Upper lobe of right lung (tissue), 1 donor: Measurements from ENCODE around the gene RPL22. TPM values are rescaled to one million over a fixed set of nuclear protein-coding genes. Genes with fewer than 3 reads are reported as not detected.
A peak's percentile ranks its signal among the peaks of the same experiment; 100 is the strongest.

Experiments
- ATAC-seq: fragments of 200-7000 bp; cut with Tn5 transposase; one replicate; pipeline ENCODE4 v1.9.1; 2020; ENCODE audit warnings: mild to moderate bottlenecking, moderate library complexity
- DNase-seq: peaks from one replicate; pipeline ENCODE4 v3.0.0-alpha.2; 2020
- H3K27ac ChIP-seq: fragments of 200-600 bp; one replicate; pipeline ENCODE4 v1.8.0; 2022
- H3K27me3 ChIP-seq: fragments of 200-600 bp; one replicate; pipeline ENCODE4 v1.8.0; 2022; ENCODE audit warnings: mild to moderate bottlenecking
- H3K36me3 ChIP-seq: fragments of 200-600 bp; one replicate; pipeline ENCODE4 v1.8.0; 2022
- H3K4me1 ChIP-seq: fragments of 200-600 bp; one replicate; pipeline ENCODE4 v1.8.0; 2022
- H3K4me3 ChIP-seq: fragments of 200-600 bp; one replicate; pipeline ENCODE4 v1.8.0; 2022; ENCODE audit warnings: mild to moderate bottlenecking
- H3K9me3 ChIP-seq: fragments of 200-600 bp; one replicate; pipeline ENCODE4 v1.8.0; 2022
- intact Hi-C: fragments of 100-400 bp; cut with DNase I; formaldehyde crosslinking; loops from one replicate; pipeline ENCODE4 v1.11.0; 2022
- total RNA-seq: library from RNA; stranded (reverse); fragmentation: NEBNext Ultra II Directional; extraction: Animal tissue kit (Norgen Biotek cat#: 25700); gene quantifications from one replicate; pipeline ENCODE4 v1.2.1, GENCODE V29; 2021
- TF ChIP-seq, protein P1 (sequence below): fragments of 200-600 bp; IDR thresholded peaks from one replicate; pipeline ENCODE4 v1.8.0; 2022; ENCODE audit warnings: antibody characterized with exemption
- donor health status: DM: no; HTN: yes; CAD: no; lungs with severe emphysema.

RPL22 gene
- total RNA-seq, 1 donor from 2014 or later = 308 TPM

DNA sequence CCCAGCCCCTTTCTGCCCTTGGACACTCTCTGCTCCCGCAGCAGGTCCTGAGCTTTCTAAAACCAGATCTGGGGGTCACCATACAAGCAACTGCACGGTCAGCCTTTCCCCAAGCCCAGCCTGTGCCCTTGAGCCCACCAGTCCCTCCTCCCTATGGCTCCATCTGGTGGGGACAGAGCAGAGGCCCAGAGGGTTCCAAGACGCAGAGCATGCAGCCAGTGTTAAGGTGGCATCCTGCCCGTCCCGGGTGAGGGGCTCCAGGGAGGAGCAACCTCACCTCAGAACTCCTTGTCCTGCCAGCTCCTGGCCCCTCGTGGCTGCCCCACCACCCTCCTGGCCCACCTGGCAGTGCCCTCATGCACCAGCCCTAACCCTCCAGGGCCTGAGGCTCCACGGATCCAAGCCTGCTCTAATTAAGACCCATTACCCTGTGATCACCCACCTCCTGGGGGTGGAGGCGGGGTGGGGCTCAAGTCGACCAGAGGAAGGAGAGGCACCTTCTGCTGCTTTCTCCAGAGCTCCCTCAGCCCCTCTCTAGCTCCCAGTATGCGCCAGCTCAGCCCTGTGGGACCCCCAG lies 27.8 kb downstream of the RPL22 start:
- Histone ChIP-seq H3K4me1 (no peaks in the 10 kb centered on the region), H3K4me3 (no peak overlapping the region), H3K9me3 (no peaks in the 10 kb centered on the region), H3K36me3 (no peaks in the 10 kb centered on the region), H3K27ac (no peak overlapping the region), H3K27me3 (peaks cover 40% of the 10 kb centered on the region)
- DNase-seq = no peak
- peak; percentile 26 for ATAC-seq
- intact Hi-C loops = no loop called here
- TF ChIP-seq, protein P1, sequence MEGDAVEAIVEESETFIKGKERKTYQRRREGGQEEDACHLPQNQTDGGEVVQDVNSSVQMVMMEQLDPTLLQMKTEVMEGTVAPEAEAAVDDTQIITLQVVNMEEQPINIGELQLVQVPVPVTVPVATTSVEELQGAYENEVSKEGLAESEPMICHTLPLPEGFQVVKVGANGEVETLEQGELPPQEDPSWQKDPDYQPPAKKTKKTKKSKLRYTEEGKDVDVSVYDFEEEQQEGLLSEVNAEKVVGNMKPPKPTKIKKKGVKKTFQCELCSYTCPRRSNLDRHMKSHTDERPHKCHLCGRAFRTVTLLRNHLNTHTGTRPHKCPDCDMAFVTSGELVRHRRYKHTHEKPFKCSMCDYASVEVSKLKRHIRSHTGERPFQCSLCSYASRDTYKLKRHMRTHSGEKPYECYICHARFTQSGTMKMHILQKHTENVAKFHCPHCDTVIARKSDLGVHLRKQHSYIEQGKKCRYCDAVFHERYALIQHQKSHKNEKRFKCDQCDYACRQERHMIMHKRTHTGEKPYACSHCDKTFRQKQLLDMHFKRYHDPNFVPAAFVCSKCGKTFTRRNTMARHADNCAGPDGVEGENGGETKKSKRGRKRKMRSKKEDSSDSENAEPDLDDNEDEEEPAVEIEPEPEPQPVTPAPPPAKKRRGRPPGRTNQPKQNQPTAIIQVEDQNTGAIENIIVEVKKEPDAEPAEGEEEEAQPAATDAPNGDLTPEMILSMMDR = peak; percentile 6

DNA sequence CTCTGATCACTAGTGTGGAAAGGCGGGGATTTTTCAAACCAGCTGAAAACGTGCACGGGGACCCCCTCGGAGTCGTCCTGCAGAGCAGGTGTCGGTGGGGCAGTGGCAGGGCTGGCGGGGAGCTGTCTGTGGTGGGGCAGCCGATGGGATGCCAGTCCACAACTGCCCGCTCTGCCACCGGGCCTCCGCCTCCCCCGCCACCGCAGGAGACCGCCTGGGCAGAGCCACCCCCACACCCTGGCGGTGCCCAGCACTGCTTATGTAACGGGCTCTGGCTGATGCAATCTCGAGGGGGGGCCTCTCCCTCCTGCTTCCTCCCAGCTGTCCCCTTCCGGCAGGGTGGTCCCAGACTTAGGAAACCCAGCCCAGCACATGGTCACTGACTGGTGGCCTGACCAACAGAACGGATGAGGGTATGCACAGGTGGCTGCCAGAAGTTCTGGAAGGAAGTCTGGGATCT lies 28.6 kb downstream of the RPL22 start:
- Histone ChIP-seq H3K4me1 (no peaks in the 10 kb centered on the region), H3K9me3 (no peaks in the 10 kb centered on the region), H3K36me3 (no peaks in the 10 kb centered on the region), H3K4me3 (no peak overlapping the region), H3K27me3 (peaks cover 33% of the 10 kb centered on the region), H3K27ac (no peak overlapping the region)
- intact Hi-C loops = no loop called here
- TF ChIP-seq, protein P1 = no peak
- ATAC-seq (peak; percentile 52), DNase-seq (no peak)

DNA sequence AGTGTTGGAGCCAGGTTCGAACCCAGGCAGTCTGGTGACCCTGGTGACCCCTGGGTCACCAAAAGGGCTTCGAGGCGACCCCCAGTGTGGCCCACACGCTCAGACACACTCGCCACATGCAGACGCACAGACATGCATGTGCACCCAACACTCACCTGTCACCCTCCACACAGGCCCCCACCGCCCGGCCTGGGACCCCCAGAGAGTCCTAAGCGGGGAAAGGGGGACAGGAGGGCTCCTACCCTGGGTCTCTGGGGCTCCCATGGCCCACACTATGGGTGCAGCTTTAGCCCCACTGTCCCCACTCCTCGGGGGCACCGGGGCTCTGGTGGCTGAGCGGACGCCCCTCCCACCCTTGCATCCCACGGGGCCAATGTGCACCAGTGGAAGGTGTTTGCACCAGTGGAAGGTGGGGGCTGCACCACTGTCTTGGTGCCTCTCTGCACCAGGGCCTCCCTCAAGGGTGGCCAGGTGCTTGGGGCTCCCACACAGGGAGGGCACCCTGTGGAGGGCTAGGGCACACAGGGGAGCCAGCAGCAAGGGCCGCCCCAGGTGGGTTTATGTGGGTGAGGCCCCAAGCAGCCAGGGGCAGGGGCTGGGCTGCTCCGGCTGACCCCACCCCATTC lies 29.2 kb downstream of the RPL22 start:
- Histone ChIP-seq H3K27ac (no peak overlapping the region), H3K4me3 (no peak overlapping the region), H3K9me3 (no peaks in the 10 kb centered on the region), H3K4me1 (no peaks in the 10 kb centered on the region), H3K27me3 (peaks cover 33% of the 10 kb centered on the region), H3K36me3 (no peaks in the 10 kb centered on the region)
- TF ChIP-seq, protein P1 = no peak
- ATAC-seq (no peak), DNase-seq (no peak)
- intact Hi-C loops = no loop called here

DNA sequence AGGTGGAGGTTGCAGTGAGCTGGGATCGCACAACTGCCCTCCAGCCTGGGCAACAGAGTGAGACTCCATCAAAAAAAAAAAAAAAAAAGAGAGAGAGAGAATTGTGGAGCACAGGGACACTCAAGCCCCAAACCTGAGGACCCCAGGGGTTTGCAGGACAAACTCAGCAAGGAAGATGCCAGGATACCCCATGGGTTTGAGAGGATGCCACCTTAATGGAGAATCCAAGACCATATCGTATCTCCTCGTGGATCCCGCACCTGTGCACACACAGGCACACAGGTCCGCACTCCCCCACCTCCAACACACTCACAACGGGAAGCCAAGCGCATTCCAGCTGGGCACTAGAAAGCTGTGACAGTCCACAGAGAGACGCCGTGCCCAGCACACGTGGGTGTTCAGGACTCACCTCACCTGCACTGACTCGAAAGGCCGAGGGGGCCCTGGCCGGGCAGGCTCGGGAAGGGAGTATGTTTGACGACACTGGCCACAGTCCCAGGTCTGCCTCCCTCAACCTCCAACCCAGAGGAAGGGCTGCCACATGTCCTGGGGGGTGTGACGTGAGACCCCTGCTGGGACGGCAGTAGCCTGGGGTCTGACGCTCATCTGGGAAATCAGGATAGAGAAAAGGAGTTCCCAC lies 30.3 kb downstream of the RPL22 start:
- Histone ChIP-seq H3K27me3 (peaks cover 33% of the 10 kb centered on the region), H3K4me3 (no peak overlapping the region), H3K9me3 (no peaks in the 10 kb centered on the region), H3K4me1 (no peaks in the 10 kb centered on the region), H3K27ac (no peak overlapping the region), H3K36me3 (no peaks in the 10 kb centered on the region)
- TF ChIP-seq, protein P1 = no peak
- intact Hi-C loops = no loop called here
- DNase-seq = no peak
- no peak for ATAC-seq

DNA sequence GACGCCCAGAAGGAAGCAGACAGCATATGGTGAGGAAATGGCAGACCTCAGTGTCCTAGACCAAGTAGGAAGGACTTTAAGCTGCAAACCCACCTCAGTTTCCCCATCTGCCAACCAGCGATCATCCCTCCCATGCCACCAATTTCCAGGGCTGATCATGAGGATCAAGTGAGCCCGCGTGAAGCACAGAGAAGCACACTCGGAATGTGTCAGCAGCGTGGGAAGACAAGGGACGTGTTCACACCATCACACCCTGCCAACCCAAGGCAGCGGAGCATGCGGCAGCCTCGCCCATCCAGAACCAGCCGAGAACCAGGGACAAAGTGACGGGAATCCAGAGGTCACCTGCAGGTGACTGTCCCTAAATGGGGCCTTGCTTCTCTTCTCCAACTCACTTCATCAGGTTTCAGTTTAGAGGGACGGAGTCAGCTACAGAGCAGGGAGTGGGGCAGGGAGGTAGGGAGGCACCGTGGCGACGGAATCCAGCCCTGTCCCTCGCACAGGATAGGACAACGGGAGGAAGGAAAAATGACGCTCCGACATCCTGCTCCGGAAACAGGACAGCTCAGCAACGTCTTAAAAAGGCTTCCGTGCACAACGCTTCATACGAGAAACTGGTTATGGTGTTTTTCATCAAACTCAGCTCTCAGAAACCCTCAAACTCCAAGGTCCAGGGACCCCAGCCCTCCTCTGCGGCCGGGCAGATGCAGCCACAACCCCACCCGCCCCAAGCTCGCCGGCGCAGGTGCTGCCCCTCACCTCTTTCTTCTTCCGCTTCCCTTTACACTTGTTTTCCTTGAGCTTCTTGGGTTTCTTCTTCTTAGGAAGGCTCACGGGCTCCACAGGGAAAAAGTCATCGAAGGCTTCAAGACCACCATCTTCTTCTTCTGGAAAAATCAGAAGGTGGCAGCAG lies 31.7 kb downstream of the RPL22 start:
- DNase-seq = no peak
- Histone ChIP-seq H3K9me3 (no peaks in the 10 kb centered on the region), H3K27me3 (peaks cover 28% of the 10 kb centered on the region), H3K27ac (no peak overlapping the region), H3K4me3 (no peak overlapping the region), H3K4me1 (no peaks in the 10 kb centered on the region), H3K36me3 (no peaks in the 10 kb centered on the region)
- intact Hi-C loops = no loop called here
- ATAC-seq = no peak
- TF ChIP-seq, protein P1 = no peak
